DMS 273 (cell line): ENCODE data around the gene GGCX.
"Not testable (repeated sequence)": the region's sequence is repeated elsewhere in the genome, so short reads cannot be mapped to it uniquely, and the experiment has no call there.

Experiments
- DNase-seq: peaks from one replicate; lab custom pipeline; 2025; ENCODE audit not compliant: unreplicated experiment; lab: John Stamatoyannopoulos, UW

GGCX gene

GRCh38 chr2:85594715-85595300 lies 33.5 kb upstream of the GGCX start:
- no peak for DNase-seq

DNA sequence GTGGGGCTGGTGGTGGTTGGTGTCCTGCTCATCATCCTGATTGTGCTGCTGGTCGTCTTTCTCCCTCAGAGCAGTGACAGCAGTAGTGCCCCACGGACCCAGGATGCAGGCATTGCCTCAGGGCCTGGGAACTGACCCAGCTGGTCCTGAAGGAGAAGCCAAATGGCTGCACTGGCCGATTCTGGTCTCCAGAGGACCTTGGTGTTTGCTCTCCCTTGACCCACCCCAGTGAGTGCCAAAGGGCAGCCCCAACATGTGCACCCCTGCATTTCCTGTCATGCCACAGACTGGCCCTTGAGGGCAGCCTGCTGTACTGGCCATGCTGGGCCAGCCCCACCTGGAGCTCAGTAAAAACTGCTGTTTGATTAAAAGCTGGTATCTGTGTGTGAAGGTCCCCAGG lies 31.7 kb upstream of the GGCX start:
- DNase-seq: no peak

DNA sequence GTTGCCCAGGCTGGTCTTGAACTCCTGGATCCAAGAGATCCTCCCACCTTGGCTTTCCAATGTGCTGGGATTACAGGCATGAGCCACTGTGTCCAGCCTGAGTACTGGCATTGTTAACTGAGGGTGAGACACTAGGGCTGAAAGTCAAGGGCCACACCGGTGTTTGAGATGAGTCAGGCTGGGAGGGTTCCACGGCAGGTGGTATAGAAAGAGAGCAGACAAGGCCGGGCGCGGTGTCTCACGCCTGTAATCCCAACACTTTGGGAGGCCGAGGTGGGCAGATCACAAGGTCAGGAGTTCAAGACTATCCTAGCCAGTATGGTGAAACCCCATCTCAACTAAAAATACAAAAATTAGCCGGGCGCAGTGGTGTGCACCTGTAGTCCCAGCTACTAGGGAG lies 31.0 kb upstream of the GGCX start:
- DNase-seq: not testable (repeated sequence)

- no peak for DNase-seq
Measured at GRCh38 chr2:85591563-85591962, 30.3 kb upstream of the GGCX start.

- DNase-seq: no peak
Measured at GRCh38 chr2:85590950-85591349, 29.7 kb upstream of the GGCX start.

DNA sequence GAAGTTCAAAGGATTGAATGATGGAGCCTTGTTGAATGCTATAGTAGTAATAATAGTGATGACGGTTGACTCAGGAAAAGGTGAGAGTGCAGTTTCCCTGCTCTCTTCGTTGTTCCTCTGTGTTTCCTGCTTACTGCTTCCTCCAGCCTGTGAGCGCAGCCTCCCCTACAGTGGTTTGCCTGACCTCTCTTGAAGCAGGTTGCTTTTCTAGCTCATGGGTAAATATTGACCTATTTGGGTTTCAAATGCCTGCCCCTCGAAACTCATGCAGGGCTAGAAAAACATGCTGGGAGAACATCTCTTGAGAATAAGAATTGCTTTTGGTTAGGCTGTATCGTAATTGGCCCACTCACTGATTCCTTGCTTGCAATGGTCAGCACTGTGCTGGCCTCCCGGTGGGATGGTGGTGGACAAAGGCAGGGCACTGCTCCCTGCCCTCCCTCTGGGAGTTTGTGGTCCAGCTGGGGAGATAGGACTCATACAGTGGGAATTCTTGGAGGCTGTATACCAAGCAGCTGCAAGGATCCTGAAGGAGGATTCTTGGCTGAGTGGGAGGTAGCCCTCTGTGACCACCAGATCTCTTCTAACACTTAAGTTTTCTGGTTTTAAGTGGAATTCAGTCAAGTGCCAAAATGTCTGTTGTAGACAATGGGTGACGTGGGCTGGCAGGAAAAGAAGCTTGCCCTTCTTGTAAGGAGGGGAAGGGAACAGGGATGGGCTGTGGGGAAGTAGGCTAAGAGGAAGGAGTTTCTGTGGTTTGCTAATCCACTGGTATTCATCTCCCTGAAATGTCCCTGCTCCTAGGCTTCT lies 28.9 kb upstream of the GGCX start:
- no peak for DNase-seq

GRCh38 chr2:85589181-85589580 lies 27.9 kb upstream of the GGCX start:
- no peak for DNase-seq

- DNase-seq: no peak
Measured at GRCh38 chr2:85588645-85589044, 27.4 kb upstream of the GGCX start.

DNA sequence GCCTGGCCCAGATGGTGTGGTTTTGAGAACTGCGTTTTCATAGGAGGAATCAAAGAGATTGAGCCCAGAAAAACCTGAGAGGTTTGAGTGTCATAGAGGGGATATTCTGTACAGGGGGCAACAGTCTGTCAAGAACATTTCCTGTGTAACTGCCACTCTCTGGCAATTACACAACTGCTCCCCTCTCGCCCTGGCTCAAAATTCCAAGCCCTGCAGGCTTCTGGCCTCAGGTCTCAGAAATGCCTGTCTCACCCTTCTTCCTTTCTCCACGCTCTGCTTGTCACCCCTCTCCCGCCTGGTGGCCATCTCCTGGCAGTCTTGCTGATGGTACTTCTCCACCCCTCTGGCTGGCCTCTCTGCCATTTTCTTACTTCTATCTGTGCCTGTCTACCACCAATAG lies 26.9 kb upstream of the GGCX start:
- DNase-seq: no peak

DNA sequence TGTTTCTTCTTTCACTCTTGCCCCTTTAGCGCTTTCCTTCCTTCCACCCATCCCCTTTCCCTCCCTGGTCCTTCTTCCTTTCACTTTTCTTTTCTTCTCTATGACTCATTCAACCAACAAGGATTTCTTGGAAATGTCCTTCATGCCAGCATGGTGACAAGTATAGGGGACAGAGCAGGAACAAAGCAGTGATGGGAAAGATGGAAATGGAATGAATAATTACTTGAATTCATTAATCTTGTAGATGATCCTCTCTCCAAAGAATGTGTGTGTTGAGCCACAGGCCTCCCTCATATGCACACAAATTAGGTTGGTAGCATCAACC lies 24.4 kb upstream of the GGCX start:
- no peak for DNase-seq

DNA sequence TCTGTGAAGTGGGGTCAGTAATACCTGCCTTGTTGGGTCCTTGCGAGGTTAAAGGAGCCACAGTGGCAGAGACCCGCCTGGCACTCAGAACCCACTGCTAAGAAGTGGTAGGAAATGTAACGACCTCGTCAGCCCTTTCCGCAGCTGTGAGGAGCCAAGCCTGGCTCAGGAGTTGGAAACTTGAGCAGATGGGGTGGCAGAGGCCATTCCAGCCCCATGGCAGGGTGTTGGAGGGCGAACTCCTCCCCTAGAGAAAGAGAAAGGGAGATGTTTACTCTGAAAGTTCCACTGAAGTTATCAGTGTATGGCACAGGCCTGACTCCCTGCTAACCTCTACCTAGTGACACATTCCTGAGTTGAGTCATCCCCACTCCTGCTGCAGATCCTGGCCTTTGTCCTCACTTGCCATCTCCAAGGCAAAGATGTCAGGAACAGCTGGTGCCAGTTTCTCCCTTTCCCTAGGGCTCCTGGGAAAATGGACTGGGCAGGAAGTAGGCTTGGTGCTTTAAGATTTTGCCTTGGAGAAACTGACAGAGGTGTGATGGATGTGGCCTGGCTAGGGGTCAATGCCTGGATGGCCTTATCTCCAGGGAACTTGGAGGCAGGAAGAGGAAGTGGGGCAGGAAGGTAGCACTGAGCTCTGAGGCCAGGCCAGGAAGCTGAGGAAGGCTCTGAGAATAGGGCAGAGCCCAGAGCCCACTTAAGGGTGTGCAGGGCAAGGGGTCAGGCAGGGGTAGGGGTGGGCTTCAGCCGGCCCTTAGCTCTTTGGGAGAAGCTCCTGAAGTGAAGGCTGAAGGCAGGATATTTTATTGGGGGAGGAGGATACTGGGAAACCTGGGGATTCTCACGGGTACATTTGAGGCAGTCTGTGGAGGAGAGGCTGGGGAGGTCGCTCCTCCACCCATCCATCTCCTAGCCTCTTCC lies 23.8 kb upstream of the GGCX start:
- peak; percentile 77 for DNase-seq

DNA sequence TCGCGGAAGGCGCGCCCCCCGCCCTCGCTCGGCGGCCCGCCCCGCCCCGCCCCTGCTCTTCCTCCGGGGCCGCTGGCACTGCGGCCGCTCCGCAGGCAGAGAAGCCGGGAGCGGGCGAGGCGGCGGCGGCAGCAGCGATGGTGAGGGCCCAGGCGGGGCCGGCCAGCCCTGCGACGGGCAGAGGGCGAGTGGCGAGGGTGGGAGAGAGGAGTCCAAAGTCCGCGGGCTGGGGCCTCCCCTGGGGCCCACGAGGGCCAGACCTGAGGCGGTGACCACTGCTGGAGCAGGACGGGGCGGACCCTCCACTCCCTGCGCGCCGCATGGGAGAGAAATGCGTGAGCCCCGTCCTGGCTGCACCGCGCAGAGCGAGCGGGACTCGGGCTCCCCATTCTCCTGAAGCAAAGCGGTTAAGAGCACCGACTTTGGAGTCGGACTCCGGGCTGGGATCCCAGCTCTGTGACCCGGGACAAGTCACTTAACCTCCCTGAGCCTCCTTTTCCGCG lies 23.1 kb upstream of the GGCX start, which contains the start of gene VAMP5:
VAMP5 (plus strand) TSS at position 78 of the 503 bp plus-strand sequence; CDS start at position 138, 60 bp downstream.
- no peak for DNase-seq

GRCh38 chr2:85583667-85584353 lies 22.5 kb upstream of the GGCX start:
- DNase-seq: no peak

- no peak for DNase-seq
Measured at GRCh38 chr2:85582492-85582891, 21.2 kb upstream of the GGCX start.

DNA sequence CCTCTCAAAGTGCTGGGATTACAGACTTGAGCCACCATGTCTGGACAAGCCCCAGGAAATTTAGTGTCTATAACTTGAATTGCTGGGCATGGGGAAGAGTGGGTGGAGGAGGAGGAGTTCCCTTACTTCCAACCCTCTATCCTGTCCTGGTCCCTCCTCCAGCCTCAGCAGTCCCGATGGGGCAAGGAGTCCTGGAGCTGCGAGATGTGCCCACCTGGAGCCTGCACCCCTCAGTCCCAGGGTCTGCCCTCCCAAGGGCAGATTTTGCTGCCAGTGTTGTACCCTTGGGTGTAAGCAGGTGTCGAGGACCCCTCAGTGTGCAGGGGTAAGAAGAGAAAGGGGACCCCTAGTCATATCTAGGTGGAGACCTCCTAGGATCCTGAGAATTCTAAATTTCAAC lies 18.9 kb upstream of the GGCX start:
- no peak for DNase-seq

DNA sequence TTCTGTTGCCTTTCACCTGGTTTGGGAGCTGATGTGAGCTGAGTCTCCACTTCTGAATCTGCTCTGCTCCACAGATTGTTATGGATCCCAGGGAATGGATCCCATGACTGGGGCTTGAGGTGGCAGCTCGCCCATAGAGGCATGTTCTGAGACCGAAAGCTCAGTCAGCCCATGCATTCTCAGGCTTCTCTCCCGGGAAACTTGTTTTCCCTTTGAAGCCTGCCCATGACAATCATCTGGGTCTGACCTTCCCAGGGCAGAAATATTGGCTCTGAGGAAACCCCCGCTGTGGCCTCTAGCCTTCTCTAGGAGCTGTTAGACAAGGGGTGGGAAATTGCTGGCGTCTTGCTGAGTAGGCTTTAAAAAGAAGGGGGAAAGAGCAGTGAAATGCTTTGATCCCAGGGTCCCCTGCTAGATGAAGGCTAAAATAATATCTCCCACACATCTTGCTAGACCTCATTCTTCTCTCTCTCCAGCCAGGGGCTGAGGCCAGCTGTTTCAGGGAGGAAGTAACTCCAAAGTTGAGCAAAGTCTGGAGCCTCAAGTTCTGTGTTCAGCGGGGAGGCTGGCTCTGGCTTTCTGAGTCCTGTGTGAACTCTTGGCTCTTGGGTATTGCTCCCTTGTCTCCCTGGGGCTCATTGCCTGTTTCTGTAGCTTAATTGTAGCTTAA lies 18.1 kb upstream of the GGCX start:
- DNase-seq: no peak

GRCh38 chr2:85578243-85579180 lies 17.2 kb upstream of the GGCX start:
- DNase-seq: no peak

- DNase-seq: no peak
Measured at GRCh38 chr2:85577386-85578242, 16.3 kb upstream of the GGCX start, which contains the start of gene VAMP8. Gene VAMP8 (plus strand): TSS chr2:85577586. CDS start chr2:85577647, 61 bp downstream.
